ENCODE results near the gene SAMD4A. TPM values are rescaled to one million over a fixed set of nuclear protein-coding genes. Genes with fewer than 3 reads are reported as not detected.

SAMD4A gene
- total and polyA plus RNA-seq, 2 of the 4 experiments (the other 2 are of a cell fraction), result 22.9 to 38.2 TPM

- intact Hi-C loops (cut with micrococcal nuclease), result loop anchor here (1.0 to 2.0 kb wide), 4 partner anchors 16 to 121 kb away; no protein-coding TSS in a partner anchor
- H3K56ac ChIP-seq (ENCODE audit: extremely low read depth, insufficient read depth, low read length), result peak overlapping the region; percentile 89
- peak overlapping the region; percentile 61 for H3K9ac ChIP-seq (ENCODE audit: low read depth, low read length)
- peak overlapping the region; percentile 96 for H4K91ac ChIP-seq (ENCODE audit: insufficient read depth, low read depth, low read length)
- CTCF ChIA-PET, result interaction anchor here (0.6 to 0.9 kb wide), 2 partner anchors 38 to 936 kb away, joined by 3 read pairs; no protein-coding TSS in a partner anchor
- peaks cover 39% of the 10 kb centered on the region for H3K9me1 ChIP-seq (ENCODE audit: insufficient read depth, low read length)
- DNase-seq (no peak), ATAC-seq (ENCODE audit: low read depth) (peak; percentile 18)
- peak overlapping the region; percentile 97 for H4K5ac ChIP-seq (ENCODE audit: low read depth, low read length)
- no peaks in the 10 kb centered on the region for H3K27me3 ChIP-seq (ENCODE audit: control insufficient read depth, insufficient read depth, low read length)
- peak overlapping the region; percentile 97 for H3K4ac ChIP-seq (ENCODE audit: low read depth, low read length)
- peak overlapping the region; percentile 95 for H3K14ac ChIP-seq (replicated peaks; ENCODE audit: low read depth, low read length)
- peaks cover 47 to 79% of the 10 kb centered on the region in 2 experiments for H3K79me1 ChIP-seq (ENCODE audit: low read depth in 1 of 2, low read length in 2 of 2)
- H2AFZ ChIP-seq (replicated peaks; ENCODE audit: low read length, poor library complexity), result no peak overlapping the region
- peak overlapping the region; percentile 97 for H2BK5ac ChIP-seq (ENCODE audit: low read depth, low read length, poor library complexity, severe bottlenecking)
- BruUV-seq (replicated peaks), result TSS peak; percentile 50
- H2AK9ac ChIP-seq (replicated peaks; ENCODE audit: low read depth, low read length, poor library complexity), result peak overlapping the region; percentile 83
- peak overlapping the region; percentile 16; the same call in 1 of the 2 replicates for H3K4me3 ChIP-seq (ENCODE audit: insufficient read depth, low read depth, low read length)
- H2BK15ac ChIP-seq (ENCODE audit: low read depth, low read length), result peak overlapping the region; percentile 93
- peaks cover 55% of the 10 kb centered on the region for H4K20me1 ChIP-seq (ENCODE audit: insufficient read depth, low read length)
- no peak for TF ChIP-seq MAZ (IDR thresholded peaks at IDR 0.05; ENCODE audit: borderline replicate concordance, low read depth, low read length)
- TF ChIP-seq RAD21 (IDR thresholded peaks at IDR 0.05; ENCODE audit: low read length), result no peak
- no peak for TF ChIP-seq NFE2L2 (IDR thresholded peaks at IDR 0.05; ENCODE audit: low read depth, low read length)
- TF ChIP-seq, protein P1, sequence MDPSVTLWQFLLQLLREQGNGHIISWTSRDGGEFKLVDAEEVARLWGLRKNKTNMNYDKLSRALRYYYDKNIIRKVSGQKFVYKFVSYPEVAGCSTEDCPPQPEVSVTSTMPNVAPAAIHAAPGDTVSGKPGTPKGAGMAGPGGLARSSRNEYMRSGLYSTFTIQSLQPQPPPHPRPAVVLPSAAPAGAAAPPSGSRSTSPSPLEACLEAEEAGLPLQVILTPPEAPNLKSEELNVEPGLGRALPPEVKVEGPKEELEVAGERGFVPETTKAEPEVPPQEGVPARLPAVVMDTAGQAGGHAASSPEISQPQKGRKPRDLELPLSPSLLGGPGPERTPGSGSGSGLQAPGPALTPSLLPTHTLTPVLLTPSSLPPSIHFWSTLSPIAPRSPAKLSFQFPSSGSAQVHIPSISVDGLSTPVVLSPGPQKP (IDR thresholded peaks at IDR 0.05; ENCODE audit: borderline replicate concordance, low read depth, low read length), result no peak
- H2BK20ac ChIP-seq (ENCODE audit: low read depth, low read length), result peak overlapping the region; percentile 95
- peak overlapping the region; percentile 87 for H3K4me2 ChIP-seq (ENCODE audit: low read depth, low read length)
- H3K23ac ChIP-seq (ENCODE audit: low read depth, low read length), result peak overlapping the region; percentile 97
- peak overlapping the region; percentile 98 for H2BK120ac ChIP-seq (ENCODE audit: low read depth, low read length)
- POLR2A ChIA-PET (ENCODE audit: unreplicated experiment), result no interaction called here
- H3K9me3 ChIP-seq (ENCODE audit: control insufficient read depth, insufficient read depth, low read length), result no peaks in the 10 kb centered on the region
- peak overlapping the region; percentile 95 for H3K18ac ChIP-seq (ENCODE audit: low read depth, low read length)
- H3K27ac ChIP-seq (ENCODE audit: insufficient read depth, low read length), result peak overlapping the region; percentile 99
- H4K8ac ChIP-seq (ENCODE audit: low read depth in 2 of 2, low read length in 2 of 2), result peak overlapping the region; percentile 77 to 92
- H3K36me3 ChIP-seq (ENCODE audit: control insufficient read depth, insufficient read depth, low read length), result no peaks in the 10 kb centered on the region
- WGBS, 2 experiments (ENCODE audit: extremely low coverage in 2 of 2, insufficient read length in 1 of 2), result 48% methylated on average over 2 of the region's 11 CpGs; no CpG with 5 or more reads in 1 of the 2 experiments
- in situ Hi-C loops (cut with MboI; ENCODE audit: low sequenced_read_pairs), result no loop called here
- dilution Hi-C loops (cut with HindIII; ENCODE audit: low sequenced_read_pairs, unreplicated experiment), result no loop called here
- peak overlapping the region; percentile 99 for H2AK5ac ChIP-seq (ENCODE audit: low read depth, low read length)
- H3K4me1 ChIP-seq (ENCODE audit: control insufficient read depth, insufficient read depth, low read length), result peaks cover 41% of the 10 kb centered on the region
Observed at GRCh38 chr14:54652605-54653052, 85.7 kb downstream of the SAMD4A start.
